ENCODE results near the gene CFTR. TPM values are rescaled to one million over a fixed set of nuclear protein-coding genes. Genes with fewer than 3 reads are reported as not detected.

The CFTR gene
- total RNA-seq, 4 donors from 2014 or later, result not detected

DNA sequence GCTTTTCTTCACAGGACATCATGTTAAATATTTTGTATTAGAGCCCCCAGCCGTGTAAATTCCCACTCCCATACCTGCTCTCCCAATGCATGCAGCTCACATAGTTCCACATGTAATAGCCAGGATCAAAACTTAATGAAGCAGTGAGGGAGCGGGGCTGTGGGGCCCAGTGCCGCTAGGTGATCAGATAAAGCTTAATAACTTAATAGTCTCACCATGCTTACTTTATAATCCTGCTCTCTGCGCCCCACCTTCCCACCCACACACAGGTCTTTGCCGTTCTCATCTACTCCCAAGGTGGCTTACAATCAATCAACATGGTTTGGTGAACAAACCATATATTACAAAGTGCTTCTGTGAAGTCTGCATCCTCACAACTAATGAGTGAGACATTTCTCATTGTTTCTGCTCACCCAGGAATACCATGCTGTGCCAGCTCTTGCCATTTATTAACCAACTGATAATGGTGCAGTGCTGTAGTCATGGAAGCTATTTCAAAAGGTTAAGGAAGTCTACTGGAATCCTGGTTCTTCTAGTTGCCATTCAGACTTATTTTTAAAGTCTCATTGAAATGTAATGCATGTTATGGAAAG lies 237.0 kb downstream of the CFTR start:
- no peak overlapping the region for H3K27ac ChIP-seq (replicated peaks in 1 of 4)
- TF ChIP-seq POLR2AphosphoS5 (IDR thresholded peaks at IDR 0.05) (no peak), POLR2A (IDR thresholded peaks at IDR 0.05; ENCODE audit: low read depth) (no peak), EP300 (IDR thresholded peaks at IDR 0.05) (no peak)
- TF ChIP-seq, protein P1, sequence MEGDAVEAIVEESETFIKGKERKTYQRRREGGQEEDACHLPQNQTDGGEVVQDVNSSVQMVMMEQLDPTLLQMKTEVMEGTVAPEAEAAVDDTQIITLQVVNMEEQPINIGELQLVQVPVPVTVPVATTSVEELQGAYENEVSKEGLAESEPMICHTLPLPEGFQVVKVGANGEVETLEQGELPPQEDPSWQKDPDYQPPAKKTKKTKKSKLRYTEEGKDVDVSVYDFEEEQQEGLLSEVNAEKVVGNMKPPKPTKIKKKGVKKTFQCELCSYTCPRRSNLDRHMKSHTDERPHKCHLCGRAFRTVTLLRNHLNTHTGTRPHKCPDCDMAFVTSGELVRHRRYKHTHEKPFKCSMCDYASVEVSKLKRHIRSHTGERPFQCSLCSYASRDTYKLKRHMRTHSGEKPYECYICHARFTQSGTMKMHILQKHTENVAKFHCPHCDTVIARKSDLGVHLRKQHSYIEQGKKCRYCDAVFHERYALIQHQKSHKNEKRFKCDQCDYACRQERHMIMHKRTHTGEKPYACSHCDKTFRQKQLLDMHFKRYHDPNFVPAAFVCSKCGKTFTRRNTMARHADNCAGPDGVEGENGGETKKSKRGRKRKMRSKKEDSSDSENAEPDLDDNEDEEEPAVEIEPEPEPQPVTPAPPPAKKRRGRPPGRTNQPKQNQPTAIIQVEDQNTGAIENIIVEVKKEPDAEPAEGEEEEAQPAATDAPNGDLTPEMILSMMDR (IDR thresholded peaks at IDR 0.05), result no peak
- H3K4me3 ChIP-seq, result no peak overlapping the region
- no peaks in the 10 kb centered on the region for H3K27me3 ChIP-seq
- no peaks in the 10 kb centered on the region for H3K9me3 ChIP-seq
- peaks cover 0 to 47% (median 6%) of the 10 kb centered on the region in 4 donors for H3K36me3 ChIP-seq
- 75% methylated on average over 5 of the region's 5 CpGs for WGBS
- H3K4me1 ChIP-seq, result no peaks in the 10 kb centered on the region
- intact Hi-C loops (cut with DNase I), result no loop called here
- no peak for DNase-seq (ENCODE audit: extremely low spot score)

DNA sequence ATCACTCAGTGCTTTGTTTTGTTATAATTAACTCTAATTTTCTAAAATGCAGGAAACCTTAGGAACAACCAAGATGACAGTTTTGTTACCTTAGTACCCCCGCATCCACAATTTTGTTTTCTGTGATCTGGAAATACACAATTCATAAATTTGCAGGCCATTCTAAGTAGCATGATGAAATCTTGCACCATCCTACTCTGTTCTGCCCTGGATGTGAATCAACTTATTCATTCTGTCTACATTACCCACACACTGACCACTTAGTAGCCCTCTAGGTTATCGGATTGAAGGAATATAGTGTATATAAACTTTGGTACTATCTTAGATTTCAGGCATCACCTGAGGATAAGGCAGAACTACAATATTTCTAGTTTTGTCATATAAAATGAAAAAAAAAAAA lies 237.5 kb downstream of the CFTR start:
- DNase-seq (ENCODE audit: extremely low spot score), result no peak
- Histone ChIP-seq H3K4me1 (no peaks in the 10 kb centered on the region), H3K36me3 (peaks cover 0 to 47% (median 6%) of the 10 kb centered on the region in 4 donors), H3K9me3 (no peaks in the 10 kb centered on the region), H3K27me3 (no peaks in the 10 kb centered on the region), H3K27ac (replicated peaks in 1 of 4) (no peak overlapping the region), H3K4me3 (no peak overlapping the region)
- no peak for TF ChIP-seq EP300 (IDR thresholded peaks at IDR 0.05)
- TF ChIP-seq POLR2A (IDR thresholded peaks at IDR 0.05; ENCODE audit: low read depth), result no peak
- TF ChIP-seq, protein P1 (IDR thresholded peaks at IDR 0.05), result no peak
- no peak for TF ChIP-seq POLR2AphosphoS5 (IDR thresholded peaks at IDR 0.05)
- intact Hi-C loops (cut with DNase I), result no loop called here
- WGBS, result 83% methylated on average over 2 of the region's 2 CpGs

Small RNA genes lying within 50 kb of the gene (small RNA-seq; reads per million reads assigned to genes)
- gene AC000111.1, result 0 reads per million in 3 donors
- gene AC000111.2, result 0 reads per million in 3 donors

Other genes with a start within 250 kb of the CFTR start
- 1 to 10 TPM in 3 of 4 donors, under 1 TPM in 1; 0.69 to 3.7 (median 1.9) TPM for gene WNT2, start 157.0 kb upstream of the CFTR start, total RNA-seq
- not detected for gene ASZ1, start 52.5 kb upstream of the CFTR start, total RNA-seq

Data from esophagus muscularis mucosa (tissue), 4 donors.